Liver (tissue), 9 donors: ENCODE results near the gene MMD2. TPM values are rescaled to one million over a fixed set of nuclear protein-coding genes. Genes with fewer than 3 reads are reported as not detected.

ENCODE experiments used
- DNase-seq: peaks from one replicate; pipeline ENCODE4 v3.0.0-alpha.2; 2017; ENCODE audit warnings: low spot score
- H3K27ac ChIP-seq, 2 donors: one replicate each; pipeline ENCODE4 v1.7.0; 2013; ENCODE audit warnings: inconsistent platforms in 2 of 2, low read length in 2 of 2, control low read depth in 1 of 2, low read depth in 1 of 2, mild to moderate bottlenecking in 1 of 2
- H3K27me3 ChIP-seq, 4 donors: one replicate each; pipeline versions ENCODE4 v1.6.1 to v1.7.0; 2013; ENCODE audit warnings: low read length in 3 of 4, inconsistent platforms in 1 of 4, mild to moderate bottlenecking in 1 of 4, moderate library complexity in 1 of 4; ENCODE audit not compliant: control insufficient read depth in 4 of 4, insufficient read depth in 4 of 4
- H3K36me3 ChIP-seq, 4 donors: one replicate each; pipeline versions ENCODE4 v1.6.1 to v1.7.0; 2013; ENCODE audit warnings: low read length in 3 of 4, mild to moderate bottlenecking in 3 of 4, low read depth in 1 of 4, moderate library complexity in 1 of 4; ENCODE audit not compliant: control insufficient read depth in 4 of 4, insufficient read depth in 3 of 4
- H3K4me1 ChIP-seq, 4 donors: one replicate each; pipeline versions ENCODE4 v1.6.1 to v1.7.0; 2013; ENCODE audit warnings: low read length in 3 of 4, mild to moderate bottlenecking in 3 of 4, moderate library complexity in 1 of 4; ENCODE audit not compliant: control insufficient read depth in 4 of 4, insufficient read depth in 4 of 4
- H3K4me3 ChIP-seq, 3 donors: one replicate each; pipeline versions ENCODE4 v1.6.1 to v1.7.0; 2013; ENCODE audit warnings: low read length in 3 of 3, control low read depth in 1 of 3, low read depth in 1 of 3, mild to moderate bottlenecking in 1 of 3
- H3K9ac ChIP-seq, 2 donors: one replicate each; pipeline ENCODE4 v1.7.0; 2013; ENCODE audit warnings: low read length in 2 of 2, mild to moderate bottlenecking in 2 of 2, moderate library complexity in 2 of 2, control low read depth in 1 of 2, low read depth in 1 of 2
- H3K9me3 ChIP-seq, 4 donors: one replicate each; pipeline versions ENCODE4 v1.6.1 to v1.7.0; 2013; ENCODE audit warnings: low read length in 3 of 4; ENCODE audit not compliant: control insufficient read depth in 4 of 4
- FOXA1 ChIP-seq: IDR thresholded peaks from 2 replicates; pipeline ENCODE4 v1.6.1; 2016; ENCODE audit warnings: antibody characterized with exemption
- FOXA2 ChIP-seq: IDR thresholded peaks from 2 replicates; pipeline ENCODE4 v1.6.1; 2016; ENCODE audit warnings: antibody characterized with exemption
- HNF4A ChIP-seq, 2 donors: conservative IDR thresholded peaks; 2 replicates each; pipeline ENCODE4 v1.6.1; 2016; ENCODE audit warnings: antibody characterized with exemption in 2 of 2, mild to moderate bottlenecking in 2 of 2
- HNF4G ChIP-seq: IDR thresholded peaks from 2 replicates; pipeline ENCODE4 v1.6.1; 2016; ENCODE audit warnings: antibody characterized with exemption
- JUND ChIP-seq, 2 donors: IDR thresholded peaks; 2 replicates each; pipeline ENCODE4 v1.6.1; 2016; ENCODE audit warnings: antibody characterized with exemption in 2 of 2
- NR2F2 ChIP-seq: IDR thresholded peaks from 2 replicates; pipeline ENCODE4 v1.6.1; 2016; ENCODE audit warnings: antibody characterized with exemption
- RAD21 ChIP-seq, 2 donors: IDR thresholded peaks; 2 replicates each; pipeline ENCODE4 v1.6.1; 2016; ENCODE audit warnings: antibody characterized with exemption in 2 of 2, mild to moderate bottlenecking in 2 of 2
- SP1 ChIP-seq: IDR thresholded peaks from 2 replicates; pipeline ENCODE4 v1.6.1; 2018; ENCODE audit warnings: antibody characterized with exemption, mild to moderate bottlenecking
- YY1 ChIP-seq: IDR thresholded peaks from 2 replicates; pipeline ENCODE4 v1.6.1; 2016; ENCODE audit warnings: antibody characterized with exemption, mild to moderate bottlenecking
- WGBS: extraction: QIAGEN DNeasy Blood & Tissue Kit; methylation state at CpG from one replicate; pipeline ENCODE4 v1.1.7; 2013; 5-methylcytosine and 5-hydroxymethylcytosine counted together
- polyA plus RNA-seq, 2 donors: library from polyadenylated mRNA; stranded (reverse) in 1 of 2; unstranded in 1 of 2; fragments of 200-250 nt in 1 of 2; fragments of >200 nt in 1 of 2; fragmentation: Nextera tagmentation in 1 of 2; extraction: Ambion mirVana in 1 of 2; gene quantifications; one replicate each; pipeline versions ENCODE4 v1.2.1 to v1.2.3, GENCODE V29; 2013 to 2015
- total RNA-seq, 2 donors: library from RNA; depleted of rRNA; stranded (reverse); fragments of >200 nt; gene quantifications; one replicate each; pipeline ENCODE4 v1.2.3, GENCODE V29; 2014
- TF ChIP-seq, protein P1 (sequence below): IDR thresholded peaks from 2 replicates; pipeline ENCODE4 v1.6.1; 2016; ENCODE audit warnings: antibody characterized with exemption
- TF ChIP-seq, protein P2 (sequence below): IDR thresholded peaks from 2 replicates; pipeline ENCODE4 v1.6.1; 2016; ENCODE audit warnings: antibody characterized with exemption
- TF ChIP-seq, protein P3 (sequence below): fragments of 150-350 bp; IDR thresholded peaks from 2 replicates; pipeline ENCODE4 v1.5.1; 2017; ENCODE audit warnings: improper control_type of control experiment, low read depth, low read length; ENCODE audit not compliant: missing input control
- donor health status: healthy.
- donor health status: healthy.
- donor health status: healthy.
- donor health status: healthy.
- donor health status: healthy.

MMD2 gene
- total and polyA plus RNA-seq, 4 donors, result not detected

DNA sequence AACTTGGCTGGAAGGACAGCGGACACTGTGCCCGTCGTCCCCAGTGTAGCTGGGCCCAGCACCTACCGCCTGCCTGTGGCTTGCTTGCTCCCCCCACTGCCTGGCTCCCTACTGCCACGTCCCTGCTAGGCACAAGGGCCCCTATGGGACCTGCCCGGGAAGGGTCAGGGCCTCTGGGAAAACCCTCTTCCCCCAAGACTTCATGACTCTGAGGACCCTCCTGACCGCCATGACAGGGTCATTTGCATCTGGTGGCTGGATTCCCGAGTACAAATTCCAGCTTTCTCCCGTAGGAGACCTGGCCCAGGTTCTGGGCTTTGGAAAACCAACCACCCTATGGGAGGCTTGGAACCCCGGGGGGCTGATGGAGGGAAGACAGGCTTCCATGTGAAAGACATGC is 1.4 kb upstream of the MMD2 start:
- 43% methylated on average over 10 of the region's 10 CpGs for WGBS
- no peaks in the 10 kb centered on the region for H3K36me3 ChIP-seq
- peaks cover 0 to 4% (median 1%) of the 10 kb centered on the region in 4 donors for H3K4me1 ChIP-seq
- H3K9me3 ChIP-seq, result no peaks in the 10 kb centered on the region
- H3K27ac ChIP-seq, result no peak overlapping the region
- no peak for TF ChIP-seq HNF4A (conservative IDR thresholded peaks at IDR 0.05)
- TF ChIP-seq JUND (IDR thresholded peaks at IDR 0.05), result no peak
- no peak for TF ChIP-seq NR2F2
- no peak for TF ChIP-seq FOXA2
- no peak for DNase-seq
- peaks cover 0 to 8% (median 2%) of the 10 kb centered on the region in 4 donors for H3K27me3 ChIP-seq
- no peak overlapping the region for H3K4me3 ChIP-seq
- H3K9ac ChIP-seq, result no peak overlapping the region

DNA sequence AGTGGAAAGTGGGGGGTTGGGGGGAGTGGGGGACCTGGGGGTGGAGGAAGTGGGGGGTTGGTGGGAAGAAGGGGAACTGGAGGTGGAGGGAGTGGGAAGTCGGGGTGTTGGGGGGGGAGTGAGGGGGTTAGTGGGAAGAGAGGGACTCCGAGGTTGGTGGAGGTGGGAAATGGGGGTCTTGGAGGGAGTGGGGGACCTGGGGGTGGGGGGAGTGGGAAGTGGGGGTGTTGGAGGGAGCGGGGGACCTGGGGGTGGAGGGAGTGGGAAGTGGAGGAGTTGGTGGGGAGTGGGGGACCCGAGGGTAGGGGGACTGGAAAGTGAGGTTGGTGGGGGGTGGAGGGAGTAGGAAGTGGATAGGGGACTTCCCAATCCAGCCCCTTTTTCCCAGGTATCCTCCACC is 906 bp upstream of the MMD2 start:
- Histone ChIP-seq H3K27ac (no peak overlapping the region), H3K36me3 (no peaks in the 10 kb centered on the region), H3K9me3 (no peaks in the 10 kb centered on the region), H3K4me3 (no peak overlapping the region), H3K4me1 (peaks cover 0 to 4% (median 1%) of the 10 kb centered on the region in 4 donors), H3K27me3 (peaks cover 0 to 8% (median 2%) of the 10 kb centered on the region in 4 donors), H3K9ac (no peak overlapping the region)
- 58% methylated on average over 3 of the region's 4 CpGs for WGBS
- no peak for DNase-seq
- no peak for TF ChIP-seq YY1
- TF ChIP-seq HNF4G, result no peak

DNA sequence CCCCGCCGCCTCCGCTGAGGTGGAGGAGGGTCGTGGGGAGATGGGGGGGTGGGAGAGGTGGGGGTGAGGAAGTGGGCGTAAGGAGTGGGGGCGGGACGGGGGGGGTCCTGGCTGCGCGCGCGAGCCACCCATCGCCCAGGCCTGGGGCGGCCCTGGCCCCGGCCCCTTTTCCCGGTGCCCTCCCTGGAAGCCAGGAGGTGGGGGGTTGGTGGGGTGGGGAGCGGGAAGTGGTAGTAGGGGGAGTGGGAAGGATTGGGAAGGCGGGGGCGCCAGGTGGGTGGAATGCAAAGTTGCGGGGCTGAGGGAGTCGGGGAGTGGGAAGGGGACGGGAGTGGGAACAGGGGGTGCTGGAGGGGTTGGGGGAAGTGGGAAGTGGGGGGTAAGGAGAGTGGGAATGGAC is 319 bp upstream of the MMD2 start:
- DNase-seq, result no peak
- TF ChIP-seq, protein P1, sequence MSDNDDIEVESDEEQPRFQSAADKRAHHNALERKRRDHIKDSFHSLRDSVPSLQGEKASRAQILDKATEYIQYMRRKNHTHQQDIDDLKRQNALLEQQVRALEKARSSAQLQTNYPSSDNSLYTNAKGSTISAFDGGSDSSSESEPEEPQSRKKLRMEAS, result no peak
- no peak for TF ChIP-seq SP1
- TF ChIP-seq HNF4G, result no peak
- no peak for TF ChIP-seq RAD21 (IDR thresholded peaks at IDR 0.05)
- no peak for TF ChIP-seq FOXA1
- no peak for TF ChIP-seq JUND (IDR thresholded peaks at IDR 0.05)
- TF ChIP-seq, protein P2, sequence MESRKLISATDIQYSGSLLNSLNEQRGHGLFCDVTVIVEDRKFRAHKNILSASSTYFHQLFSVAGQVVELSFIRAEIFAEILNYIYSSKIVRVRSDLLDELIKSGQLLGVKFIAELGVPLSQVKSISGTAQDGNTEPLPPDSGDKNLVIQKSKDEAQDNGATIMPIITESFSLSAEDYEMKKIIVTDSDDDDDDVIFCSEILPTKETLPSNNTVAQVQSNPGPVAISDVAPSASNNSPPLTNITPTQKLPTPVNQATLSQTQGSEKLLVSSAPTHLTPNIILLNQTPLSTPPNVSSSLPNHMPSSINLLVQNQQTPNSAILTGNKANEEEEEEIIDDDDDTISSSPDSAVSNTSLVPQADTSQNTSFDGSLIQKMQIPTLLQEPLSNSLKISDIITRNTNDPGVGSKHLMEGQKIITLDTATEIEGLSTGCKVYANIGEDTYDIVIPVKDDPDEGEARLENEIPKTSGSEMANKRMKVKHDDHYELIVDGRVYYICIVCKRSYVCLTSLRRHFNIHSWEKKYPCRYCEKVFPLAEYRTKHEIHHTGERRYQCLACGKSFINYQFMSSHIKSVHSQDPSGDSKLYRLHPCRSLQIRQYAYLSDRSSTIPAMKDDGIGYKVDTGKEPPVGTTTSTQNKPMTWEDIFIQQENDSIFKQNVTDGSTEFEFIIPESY, result no peak
- TF ChIP-seq, protein P3, sequence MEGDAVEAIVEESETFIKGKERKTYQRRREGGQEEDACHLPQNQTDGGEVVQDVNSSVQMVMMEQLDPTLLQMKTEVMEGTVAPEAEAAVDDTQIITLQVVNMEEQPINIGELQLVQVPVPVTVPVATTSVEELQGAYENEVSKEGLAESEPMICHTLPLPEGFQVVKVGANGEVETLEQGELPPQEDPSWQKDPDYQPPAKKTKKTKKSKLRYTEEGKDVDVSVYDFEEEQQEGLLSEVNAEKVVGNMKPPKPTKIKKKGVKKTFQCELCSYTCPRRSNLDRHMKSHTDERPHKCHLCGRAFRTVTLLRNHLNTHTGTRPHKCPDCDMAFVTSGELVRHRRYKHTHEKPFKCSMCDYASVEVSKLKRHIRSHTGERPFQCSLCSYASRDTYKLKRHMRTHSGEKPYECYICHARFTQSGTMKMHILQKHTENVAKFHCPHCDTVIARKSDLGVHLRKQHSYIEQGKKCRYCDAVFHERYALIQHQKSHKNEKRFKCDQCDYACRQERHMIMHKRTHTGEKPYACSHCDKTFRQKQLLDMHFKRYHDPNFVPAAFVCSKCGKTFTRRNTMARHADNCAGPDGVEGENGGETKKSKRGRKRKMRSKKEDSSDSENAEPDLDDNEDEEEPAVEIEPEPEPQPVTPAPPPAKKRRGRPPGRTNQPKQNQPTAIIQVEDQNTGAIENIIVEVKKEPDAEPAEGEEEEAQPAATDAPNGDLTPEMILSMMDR, result no peak
- no peak for TF ChIP-seq YY1
- H3K27me3 ChIP-seq, result peaks cover 0 to 8% (median 2%) of the 10 kb centered on the region in 4 donors

More for the DNA sequence above, 319 bp upstream of the MMD2 start:
- 4% methylated on average over 21 of the region's 21 CpGs for WGBS
- Histone ChIP-seq H3K9me3 (no peaks in the 10 kb centered on the region), H3K9ac (no peak overlapping the region), H3K4me3 (peak overlapping the region in 1 of 3 donors; percentile 43), H3K4me1 (peaks cover 0 to 4% (median 1%) of the 10 kb centered on the region in 4 donors), H3K36me3 (no peaks in the 10 kb centered on the region), H3K27ac (no peak overlapping the region)
